HEK293T (cell line): Measurements from ENCODE around the gene CHIT1.

Experiments used
- CTCF ChIA-PET: fragments of 350-600 bp; formaldehyde crosslinking; extraction: SDS; loops from one replicate; lab custom pipeline; 2021; ENCODE audit warnings: antibody characterized with exemption, inconsistent platforms; lab: Yijun Ruan, JAX
- POLR2A ChIA-PET: fragments of 350-600 bp; formaldehyde crosslinking; extraction: SDS; loops from one replicate; lab custom pipeline; 2020; ENCODE audit warnings: antibody characterized with exemption, inconsistent platforms; lab: Yijun Ruan, JAX
- DNase-seq: peaks from one replicate; pipeline ENCODE4 v3.0.0; 2012; ENCODE audit warnings: mixed read lengths; ENCODE audit errors: extremely low spot score
- ARNT ChIP-seq: fragments of 450-650 bp; IDR thresholded peaks from 2 replicates; pipeline ENCODE4 v1.6.1; 2017; ENCODE audit warnings: mild to moderate bottlenecking
- BHLHE40 ChIP-seq: fragments of 450-650 bp; IDR thresholded peaks from 2 replicates; pipeline ENCODE4 v1.6.1; 2016; ENCODE audit warnings: mild to moderate bottlenecking, moderate library complexity, borderline replicate concordance
- CTBP1 ChIP-seq: fragments of 450-650 bp; IDR thresholded peaks from 2 replicates; pipeline ENCODE4 v1.6.1; 2016; ENCODE audit warnings: borderline replicate concordance
- ELF4 ChIP-seq: fragments of 450-650 bp; IDR thresholded peaks from 2 replicates; pipeline ENCODE4 v1.6.1; 2017; ENCODE audit warnings: antibody characterized with exemption
- FOXA1 ChIP-seq: fragments of 450-650 bp; IDR thresholded peaks from 2 replicates; pipeline ENCODE4 v1.6.1; 2016; ENCODE audit warnings: mild to moderate bottlenecking
- FOXK2 ChIP-seq: fragments of 450-650 bp; IDR thresholded peaks from 2 replicates; pipeline ENCODE4 v1.6.1; 2016; ENCODE audit warnings: mild to moderate bottlenecking
- FOXM1 ChIP-seq: fragments of 450-650 bp; IDR thresholded peaks from 2 replicates; pipeline ENCODE4 v1.6.1; 2017; ENCODE audit warnings: mild to moderate bottlenecking, borderline replicate concordance
- HDGF ChIP-seq: fragments of 450-650 bp; IDR thresholded peaks from 2 replicates; pipeline ENCODE4 v1.6.1; 2017; ENCODE audit warnings: antibody characterized with exemption, borderline replicate concordance
- L3MBTL2 ChIP-seq: fragments of 450-650 bp; conservative IDR thresholded peaks from 2 replicates; pipeline ENCODE4 v1.6.1; 2016; ENCODE audit warnings: mild to moderate bottlenecking
- LEF1 ChIP-seq: fragments of 450-650 bp; IDR thresholded peaks from 2 replicates; pipeline ENCODE4 v1.6.1; 2017; ENCODE audit warnings: mild to moderate bottlenecking, borderline replicate concordance
- NFRKB ChIP-seq: fragments of 450-650 bp; IDR thresholded peaks from 2 replicates; pipeline ENCODE4 v1.6.1; 2016; ENCODE audit warnings: mild to moderate bottlenecking, moderate library complexity
- PKNOX1 ChIP-seq: fragments of 450-650 bp; IDR thresholded peaks from 2 replicates; pipeline ENCODE4 v1.6.1; 2016
- SP1 ChIP-seq: fragments of 450-650 bp; IDR thresholded peaks from 2 replicates; pipeline ENCODE4 v1.6.1; 2017
- SUZ12 ChIP-seq: fragments of 450-650 bp; IDR thresholded peaks from 2 replicates; pipeline ENCODE4 v1.6.1; 2016; ENCODE audit warnings: mild to moderate bottlenecking
- TARDBP ChIP-seq: fragments of 450-650 bp; IDR thresholded peaks from 2 replicates; pipeline ENCODE4 v1.6.1; 2016
- ZNF384 ChIP-seq: fragments of 450-650 bp; IDR thresholded peaks from 2 replicates; pipeline ENCODE4 v1.6.1; 2016

The CHIT1 gene

GRCh38 chr1:203204756-203205155 is 24.7 kb downstream of the CHIT1 start:
- ChIA-PET CTCF (no interaction called here), POLR2A (interaction anchor here (1.4 kb wide), 1 partner anchor 11 kb away, joined by 3 read pairs; no protein-coding TSS in a partner anchor)
- no peak for DNase-seq
- TF ChIP-seq FOXM1 (no peak), SUZ12 (no peak), BHLHE40 (no peak), ELF4 (no peak), ZNF384 (no peak), TARDBP (no peak), CTBP1 (no peak), L3MBTL2 (no peak), FOXA1 (no peak), HDGF (no peak), NFRKB (no peak), ARNT (no peak), PKNOX1 (no peak), SP1 (no peak), FOXK2 (no peak), LEF1 (no peak)

- ChIA-PET CTCF (no interaction called here), POLR2A (no interaction called here)
- DNase-seq, result no peak
- no peak for TF ChIP-seq BHLHE40
These were observed 26.8 kb downstream of the CHIT1 start for GRCh38 chr1:203202431-203203245.

- ChIA-PET POLR2A (no interaction called here), CTCF (no interaction called here)
- DNase-seq, result no peak
- no peak for TF ChIP-seq FOXM1
- TF ChIP-seq SP1, result no peak
- TF ChIP-seq FOXK2, result no peak
- TF ChIP-seq LEF1, result no peak
- no peak for TF ChIP-seq HDGF
- no peak for TF ChIP-seq L3MBTL2
- no peak for TF ChIP-seq ARNT
- no peak for TF ChIP-seq BHLHE40
- TF ChIP-seq TARDBP, result no peak
- no peak for TF ChIP-seq ZNF384
- no peak for TF ChIP-seq PKNOX1
- no peak for TF ChIP-seq SUZ12
- TF ChIP-seq ELF4, result no peak
- TF ChIP-seq NFRKB, result no peak
- TF ChIP-seq FOXA1, result no peak
- no peak for TF ChIP-seq CTBP1
These were observed 27.8 kb downstream of the CHIT1 start for GRCh38 chr1:203201516-203202205.

- TF ChIP-seq BHLHE40 (no peak), CTBP1 (no peak), L3MBTL2 (no peak), FOXK2 (no peak), ZNF384 (no peak), ELF4 (no peak), LEF1 (no peak), NFRKB (no peak), TARDBP (no peak)
- ChIA-PET CTCF (no interaction called here), POLR2A (no interaction called here)
- DNase-seq, result no peak
These were observed 28.6 kb downstream of the CHIT1 start for GRCh38 chr1:203200916-203201315.

- CTCF ChIA-PET, result interaction anchor here (0.8 to 0.9 kb wide), 2 partner anchors 16 to 160 kb away, joined by 3 to 4 read pairs; no protein-coding TSS in a partner anchor
- POLR2A ChIA-PET, result no interaction called here
- no peak for TF ChIP-seq ZNF384
- TF ChIP-seq FOXM1, result no peak
- no peak for TF ChIP-seq LEF1
- no peak for TF ChIP-seq ARNT
- no peak for TF ChIP-seq HDGF
- TF ChIP-seq FOXK2, result no peak
- TF ChIP-seq SP1, result no peak
- TF ChIP-seq BHLHE40, result no peak
- TF ChIP-seq SUZ12, result no peak
- TF ChIP-seq L3MBTL2, result no peak
- no peak for TF ChIP-seq NFRKB
- TF ChIP-seq CTBP1, result no peak
- TF ChIP-seq ELF4, result no peak
- no peak for TF ChIP-seq FOXA1
- DNase-seq, result no peak
These were observed 29.5 kb downstream of the CHIT1 start for GRCh38 chr1:203199816-203200571.

- DNase-seq, result no peak
- POLR2A ChIA-PET, result no interaction called here
- TF ChIP-seq TARDBP, result no peak
- TF ChIP-seq ZNF384, result no peak
- TF ChIP-seq NFRKB, result no peak
- no peak for TF ChIP-seq ARNT
- no peak for TF ChIP-seq FOXM1
- TF ChIP-seq L3MBTL2, result no peak
- CTCF ChIA-PET, result interaction anchor here (0.8 to 0.9 kb wide), 2 partner anchors 17 to 159 kb away, joined by 3 to 4 read pairs; no protein-coding TSS in a partner anchor
These were observed 30.0 kb downstream of the CHIT1 start for GRCh38 chr1:203199481-203199815.

GRCh38 chr1:203199002-203199401 is 30.5 kb downstream of the CHIT1 start:
- POLR2A ChIA-PET, result no interaction called here
- CTCF ChIA-PET, result no interaction called here

More at GRCh38 chr1:203199002-203199401, 30.5 kb downstream of the CHIT1 start:
- no peak for DNase-seq
- TF ChIP-seq ZNF384 (no peak), ELF4 (no peak), BHLHE40 (no peak), HDGF (no peak), ARNT (no peak), SP1 (no peak), LEF1 (no peak), SUZ12 (no peak), FOXM1 (no peak), FOXA1 (no peak), FOXK2 (no peak), PKNOX1 (no peak), NFRKB (no peak), L3MBTL2 (no peak), TARDBP (no peak), CTBP1 (no peak)
